Fibroblast of lung (primary cell): Measurements from ENCODE around the gene RPRD2.

ENCODE experiments used
- EZH2 ChIP-seq: IDR thresholded peaks from 2 replicates; pipeline ENCODE4 v1.5.1; 2012; ENCODE audit warnings: low read length, control low read depth, mild to moderate bottlenecking; ENCODE audit errors: missing control alignments
- TF ChIP-seq, protein P1 (sequence below), 2 donors: IDR thresholded peaks in 1 of 2; conservative IDR thresholded peaks in 1 of 2; 1 replicate in 1 of 2; 2 replicates in 1 of 2; pipeline ENCODE4 v1.5.1; 2011 to 2012; ENCODE audit warnings: low read length in 2 of 2, control low read depth in 1 of 2, inconsistent platforms in 1 of 2, low read depth in 1 of 2, mild to moderate bottlenecking in 1 of 2

DNA sequence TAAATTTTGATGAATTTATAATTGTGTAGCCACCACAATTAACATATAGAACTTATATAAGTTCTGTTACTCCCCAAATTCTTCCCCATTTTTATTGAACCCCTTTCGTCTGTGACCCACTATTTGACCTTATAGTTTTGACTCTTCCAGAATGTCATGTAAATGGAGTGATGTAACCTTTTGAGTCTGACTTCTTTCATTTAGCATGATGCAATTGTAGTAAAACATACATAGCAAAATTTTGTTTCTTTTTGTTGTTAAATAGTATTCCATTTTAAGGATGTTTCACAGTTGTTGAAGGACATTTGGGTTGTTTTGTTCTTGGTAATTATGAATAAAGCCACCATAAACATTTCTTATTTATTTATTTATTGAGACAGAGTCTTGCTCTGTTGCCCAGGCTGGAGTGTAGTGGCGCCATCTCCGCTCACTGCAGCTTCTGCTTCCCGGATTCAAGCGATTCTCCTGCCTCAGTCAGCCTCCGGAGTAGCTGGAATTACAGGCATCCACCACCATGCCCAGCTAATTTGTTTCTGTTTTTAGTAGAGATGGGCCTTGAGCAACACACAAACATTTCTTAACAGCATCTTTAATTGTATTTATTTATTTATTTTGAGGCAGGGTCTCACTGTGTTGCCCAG is 33.6 kb downstream of the RPRD2 start:
- TF ChIP-seq, protein P1, sequence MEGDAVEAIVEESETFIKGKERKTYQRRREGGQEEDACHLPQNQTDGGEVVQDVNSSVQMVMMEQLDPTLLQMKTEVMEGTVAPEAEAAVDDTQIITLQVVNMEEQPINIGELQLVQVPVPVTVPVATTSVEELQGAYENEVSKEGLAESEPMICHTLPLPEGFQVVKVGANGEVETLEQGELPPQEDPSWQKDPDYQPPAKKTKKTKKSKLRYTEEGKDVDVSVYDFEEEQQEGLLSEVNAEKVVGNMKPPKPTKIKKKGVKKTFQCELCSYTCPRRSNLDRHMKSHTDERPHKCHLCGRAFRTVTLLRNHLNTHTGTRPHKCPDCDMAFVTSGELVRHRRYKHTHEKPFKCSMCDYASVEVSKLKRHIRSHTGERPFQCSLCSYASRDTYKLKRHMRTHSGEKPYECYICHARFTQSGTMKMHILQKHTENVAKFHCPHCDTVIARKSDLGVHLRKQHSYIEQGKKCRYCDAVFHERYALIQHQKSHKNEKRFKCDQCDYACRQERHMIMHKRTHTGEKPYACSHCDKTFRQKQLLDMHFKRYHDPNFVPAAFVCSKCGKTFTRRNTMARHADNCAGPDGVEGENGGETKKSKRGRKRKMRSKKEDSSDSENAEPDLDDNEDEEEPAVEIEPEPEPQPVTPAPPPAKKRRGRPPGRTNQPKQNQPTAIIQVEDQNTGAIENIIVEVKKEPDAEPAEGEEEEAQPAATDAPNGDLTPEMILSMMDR (conservative IDR thresholded peaks at IDR 0.05 in 1 of 2, IDR thresholded peaks at IDR 0.05 in 1 of 2; ENCODE audit: low read depth in 1 of 2, low read length in 2 of 2), result no peak
- TF ChIP-seq EZH2, result no peak
